IMR-90 (cell line): ENCODE data around the gene MEIKIN. TPM values are rescaled to one million over a fixed set of nuclear protein-coding genes. Genes with fewer than 3 reads are reported as not detected.

ENCODE experiments used
- ATAC-seq: fragments of 200-7000 bp; cut with Tn5 transposase; 2 replicates; pipeline ENCODE4 v1.9.1; 2020; ENCODE audit warnings: low read depth, mild to moderate bottlenecking, moderate library complexity
- BruUV-seq: library from RNA; stranded (reverse); fragments of 400-500 nt; replicated peaks from 2 replicates; lab custom pipeline; 2021; lab: Mats Ljungman, UMichigan
- CTCF ChIA-PET: fragments of 300-600 bp; formaldehyde crosslinking; extraction: SDS; loops from one replicate; lab custom pipeline; 2021; ENCODE audit warnings: antibody characterized with exemption; lab: Yijun Ruan, JAX
- POLR2A ChIA-PET: fragments of 300-600 bp; sonication (Branson Sonifier 250); formaldehyde crosslinking; loops from one replicate; lab custom pipeline; 2022; ENCODE audit warnings: antibody characterized with exemption; ENCODE audit not compliant: unreplicated experiment; lab: Charles Lee
- DNase-seq: peaks from one replicate; pipeline ENCODE4 v3.0.0; 2013
- H2AFZ ChIP-seq: replicated peaks from 2 replicates; pipeline ENCODE3; 2013; ENCODE audit warnings: low read length, mild to moderate bottlenecking; ENCODE audit not compliant: poor library complexity
- H2AK5ac ChIP-seq: 2 replicates; pipeline ENCODE4 v1.6.1; 2013; ENCODE audit warnings: low read depth, low read length, inconsistent platforms
- H2AK9ac ChIP-seq: replicated peaks from 2 replicates; pipeline ENCODE3; 2013; ENCODE audit warnings: mild to moderate bottlenecking, low read depth, low read length, moderate library complexity; ENCODE audit not compliant: poor library complexity
- H2BK120ac ChIP-seq: 2 replicates; pipeline ENCODE4 v1.6.1; 2013; ENCODE audit warnings: low read depth, low read length, inconsistent platforms
- H2BK15ac ChIP-seq: 3 replicates; pipeline ENCODE4 v1.6.1; 2013; ENCODE audit warnings: low read depth, low read length, inconsistent platforms
- H2BK20ac ChIP-seq: 2 replicates; pipeline ENCODE4 v1.6.1; 2013; ENCODE audit warnings: low read depth, mild to moderate bottlenecking, inconsistent platforms, low read length, moderate library complexity
- H2BK5ac ChIP-seq: 2 replicates; pipeline ENCODE4 v1.6.1; 2013; ENCODE audit warnings: mild to moderate bottlenecking, low read depth, low read length, inconsistent platforms; ENCODE audit not compliant: poor library complexity, severe bottlenecking
- H3K14ac ChIP-seq: replicated peaks from 2 replicates; pipeline ENCODE4 v1.6.1; 2013; ENCODE audit warnings: low read depth, low read length, inconsistent platforms
- H3K18ac ChIP-seq: 2 replicates; pipeline ENCODE4 v1.6.1; 2013; ENCODE audit warnings: low read depth, low read length, control low read depth
- H3K23ac ChIP-seq: 2 replicates; pipeline ENCODE4 v1.6.1; 2013; ENCODE audit warnings: low read depth, low read length, inconsistent platforms
- H3K27ac ChIP-seq: 2 replicates; pipeline ENCODE4 v1.5.1; 2013; ENCODE audit warnings: mild to moderate bottlenecking, control low read depth, low read length; ENCODE audit not compliant: insufficient read depth
- H3K27me3 ChIP-seq: 2 replicates; pipeline ENCODE4 v1.6.1; 2013; ENCODE audit warnings: low read length; ENCODE audit not compliant: control insufficient read depth, insufficient read depth
- H3K36me3 ChIP-seq: 2 replicates; pipeline ENCODE4 v1.6.1; 2013; ENCODE audit warnings: low read length, mixed read lengths; ENCODE audit not compliant: control insufficient read depth, insufficient read depth
- H3K4ac ChIP-seq: 2 replicates; pipeline ENCODE4 v1.6.1; 2013; ENCODE audit warnings: low read depth, low read length, inconsistent platforms
- H3K4me1 ChIP-seq: 2 replicates; pipeline ENCODE4 v1.6.1; 2013; ENCODE audit warnings: low read length, mixed read lengths; ENCODE audit not compliant: control insufficient read depth, insufficient read depth
- H3K4me2 ChIP-seq: 2 replicates; pipeline ENCODE4 v1.6.1; 2013; ENCODE audit warnings: low read depth, mild to moderate bottlenecking, control low read depth, low read length, moderate library complexity
- H3K4me3 ChIP-seq: 2 replicates; pipeline ENCODE4 v1.5.1; 2013; ENCODE audit warnings: low read depth, mild to moderate bottlenecking, control low read depth, low read length, moderate library complexity; ENCODE audit not compliant: insufficient read depth
- H3K56ac ChIP-seq: 2 replicates; pipeline ENCODE4 v1.6.1; 2013; ENCODE audit warnings: low read length, inconsistent platforms; ENCODE audit not compliant: insufficient read depth; ENCODE audit errors: extremely low read depth
- H3K79me1 ChIP-seq, 2 experiments: 2 replicates each; pipeline ENCODE4 v1.6.1; 2013; ENCODE audit warnings: low read length in 2 of 2, inconsistent platforms in 1 of 2, low read depth in 1 of 2
- H3K9ac ChIP-seq: 2 replicates; pipeline ENCODE4 v1.6.1; 2013; ENCODE audit warnings: low read depth, low read length, control low read depth
- H3K9me1 ChIP-seq: 2 replicates; pipeline ENCODE4 v1.6.1; 2013; ENCODE audit warnings: low read length, inconsistent platforms; ENCODE audit not compliant: insufficient read depth
- H3K9me3 ChIP-seq: 2 replicates; pipeline ENCODE4 v1.6.1; 2013; ENCODE audit warnings: low read length; ENCODE audit not compliant: control insufficient read depth, insufficient read depth
- H4K20me1 ChIP-seq: 2 replicates; pipeline ENCODE4 v1.6.1; 2013; ENCODE audit warnings: low read length, inconsistent platforms; ENCODE audit not compliant: insufficient read depth
- H4K5ac ChIP-seq: 2 replicates; pipeline ENCODE4 v1.6.1; 2013; ENCODE audit warnings: mild to moderate bottlenecking, low read depth, low read length, control low read depth
- H4K8ac ChIP-seq, 2 experiments: 2 replicates each; pipeline ENCODE4 v1.6.1; 2013; ENCODE audit warnings: low read depth in 2 of 2, low read length in 2 of 2, control low read depth in 1 of 2, inconsistent platforms in 1 of 2
- H4K91ac ChIP-seq: 2 replicates; pipeline ENCODE4 v1.6.1; 2013; ENCODE audit warnings: low read depth, low read length, inconsistent platforms; ENCODE audit not compliant: insufficient read depth
- MAZ ChIP-seq: IDR thresholded peaks from 2 replicates; pipeline ENCODE4 v1.6.1; 2012; ENCODE audit warnings: low read depth, mild to moderate bottlenecking, low read length, improper control_type of control experiment, moderate library complexity, borderline replicate concordance
- RAD21 ChIP-seq: IDR thresholded peaks from 2 replicates; pipeline ENCODE4 v1.6.1; 2012; ENCODE audit warnings: low read length, improper control_type of control experiment
- USF2 ChIP-seq: fragments of 150-350 bp; IDR thresholded peaks from 2 replicates; pipeline ENCODE4 v1.6.1; 2017; ENCODE audit warnings: mild to moderate bottlenecking, antibody characterized with exemption, low read length, low read depth
- WGBS, 2 experiments: methylation state at CpG; one replicate each; pipeline versions ENCODE4 v1.1.5 to v1.1.7; 2013; ENCODE audit warnings: missing lambda C conversion rate in 2 of 2; ENCODE audit not compliant: insufficient read length in 1 of 2; ENCODE audit errors: extremely low coverage in 2 of 2; 5-methylcytosine and 5-hydroxymethylcytosine counted together
- dilution Hi-C: fragments of 300-500 bp; cut with HindIII; formaldehyde crosslinking; loops from one replicate; pipeline ENCODE4 v1.14.3; 2018; ENCODE audit warnings: low sequenced_read_pairs; ENCODE audit not compliant: unreplicated experiment
- in situ Hi-C: fragments of 300-500 bp; cut with MboI; formaldehyde crosslinking; loops from 3 replicates; pipeline ENCODE4 v1.14.3; 2019; ENCODE audit warnings: low sequenced_read_pairs, inconsistent platforms, mixed read lengths
- intact Hi-C: fragments of 100-400 bp; cut with micrococcal nuclease; formaldehyde crosslinking; loops from 2 replicates; pipeline ENCODE4 v1.10.0; 2022
- polyA plus RNA-seq, 3 experiments: library from polyadenylated mRNA; depleted of rRNA; stranded (reverse); fragments of >200 nt; gene quantifications; 2 replicates each; pipeline ENCODE4 v1.2.3, GENCODE V29; 2012; ENCODE audit warnings: low replicate concordance in 1 of 3
- total RNA-seq: library from RNA; depleted of rRNA; stranded (reverse); fragments of >200 nt; gene quantifications from 2 replicates; pipeline ENCODE4 v1.2.3, GENCODE V29; 2012

MEIKIN gene
- total and polyA plus RNA-seq, 2 of the 4 experiments (the other 2 are of a cell fraction): not detected

- no peak overlapping the region for H3K9ac ChIP-seq
- H3K79me1 ChIP-seq: no peaks in the 10 kb centered on the region
- H4K20me1 ChIP-seq: no peaks in the 10 kb centered on the region
- H3K4me2 ChIP-seq: no peak overlapping the region
- H2BK15ac ChIP-seq: no peak overlapping the region
- H2AK5ac ChIP-seq: no peak overlapping the region
- H4K8ac ChIP-seq: no peak overlapping the region
- ChIA-PET CTCF (no interaction called here), POLR2A (no interaction called here)
- H3K36me3 ChIP-seq: no peaks in the 10 kb centered on the region
- 60% methylated on average over 1 of the region's 2 CpGs; no CpG with 5 or more reads in 1 of the 2 experiments for WGBS, 2 experiments
- H3K9me3 ChIP-seq: no peaks in the 10 kb centered on the region
- H3K14ac ChIP-seq: no peak overlapping the region
- DNase-seq: no peak
- no peak overlapping the region for H3K23ac ChIP-seq
- no peaks in the 10 kb centered on the region for H3K4me1 ChIP-seq
- intact Hi-C loops (no loop called here), dilution Hi-C loops (no loop called here), in situ Hi-C loops (no loop called here)
- no peak overlapping the region for H3K4ac ChIP-seq
- no peak overlapping the region for H2BK5ac ChIP-seq
- no peak overlapping the region for H2AK9ac ChIP-seq
- no peak overlapping the region for H2AFZ ChIP-seq
- no peak overlapping the region for H2BK20ac ChIP-seq
- no peak overlapping the region for H4K5ac ChIP-seq
- H3K27me3 ChIP-seq: no peaks in the 10 kb centered on the region; the same call in 1 of the 2 replicates
- TF ChIP-seq RAD21 (no peak), USF2 (no peak), MAZ (no peak)
- ATAC-seq: no peak
- H4K91ac ChIP-seq: no peak overlapping the region
- H3K4me3 ChIP-seq: no peak overlapping the region
- no peaks in the 10 kb centered on the region for H3K9me1 ChIP-seq
- no peak overlapping the region for H3K56ac ChIP-seq
- no peak overlapping the region for H2BK120ac ChIP-seq
- no TSS peak for BruUV-seq
- no peak overlapping the region for H3K27ac ChIP-seq
- no peak overlapping the region for H3K18ac ChIP-seq
Observed at GRCh38 chr5:131916481-131916880, 29.0 kb downstream of the MEIKIN start.
